Astrocyte (in vitro differentiated cells and primary cell): ENCODE data around the gene ETV6. TPM values are rescaled to one million over a fixed set of nuclear protein-coding genes. Genes with fewer than 3 reads are reported as not detected.

Experiments
- DNase-seq: peaks from one replicate; pipeline ENCODE4 v3.0.0-alpha.2; 2010; ENCODE audit warnings: low read depth
- FAIRE-seq: peaks from 2 replicates; lab custom pipeline; 2011; peaks lifted over from hg19 to GRCh38; lab: Jason Lieb, UNC
- H2AFZ ChIP-seq: 2 replicates; pipeline ENCODE4 v1.6.0; 2012; ENCODE audit warnings: low read depth, low read length, inconsistent platforms
- H3K27ac ChIP-seq: 2 replicates; pipeline ENCODE4 v1.5.1; 2011; ENCODE audit warnings: low read depth, low read length, inconsistent platforms
- H3K27me3 ChIP-seq: 2 replicates; pipeline ENCODE4 v1.6.0; 2011; ENCODE audit warnings: low read length, inconsistent platforms; ENCODE audit not compliant: insufficient read depth
- H3K36me3 ChIP-seq: 2 replicates; pipeline ENCODE4 v1.5.1; 2011; ENCODE audit warnings: low read length, inconsistent platforms; ENCODE audit not compliant: insufficient read depth
- H3K4me1 ChIP-seq: 2 replicates; pipeline ENCODE4 v1.5.1; 2011; ENCODE audit warnings: low read length, inconsistent platforms; ENCODE audit not compliant: insufficient read depth
- H3K4me2 ChIP-seq: 2 replicates; pipeline ENCODE4 v1.6.0; 2012; ENCODE audit warnings: low read length, inconsistent platforms
- H3K4me3 ChIP-seq: 2 replicates; pipeline ENCODE4 v1.5.1; 2011; ENCODE audit warnings: low read depth, mild to moderate bottlenecking, low read length, inconsistent platforms; ENCODE audit not compliant: insufficient read depth
- H3K79me2 ChIP-seq: 2 replicates; pipeline ENCODE4 v1.6.0; 2012; ENCODE audit warnings: mild to moderate bottlenecking, low read length, inconsistent platforms; ENCODE audit not compliant: insufficient read depth
- H3K9ac ChIP-seq: 2 replicates; pipeline ENCODE4 v1.6.0; 2012; ENCODE audit warnings: mild to moderate bottlenecking, low read length, inconsistent platforms
- H3K9me3 ChIP-seq: 2 replicates; pipeline ENCODE4 v1.5.1; 2012; ENCODE audit warnings: low read depth, mild to moderate bottlenecking, low read length, inconsistent platforms; ENCODE audit not compliant: insufficient read depth
- H4K20me1 ChIP-seq: 2 replicates; pipeline ENCODE4 v1.6.0; 2012; ENCODE audit warnings: low read length, inconsistent platforms; ENCODE audit not compliant: insufficient read depth
- H3K27ac Mint-ChIP-seq: one replicate; pipeline ENCODE4 v1.8.0; 2021; ENCODE audit warnings: mild to moderate bottlenecking, mixed read lengths; ENCODE audit not compliant: unreplicated experiment
- H3K27me3 Mint-ChIP-seq: one replicate; pipeline ENCODE4 v1.8.0; 2021; ENCODE audit warnings: low read depth, mixed read lengths; ENCODE audit not compliant: unreplicated experiment
- H3K36me3 Mint-ChIP-seq: one replicate; pipeline ENCODE4 v1.8.0; 2021; ENCODE audit warnings: low read depth, mixed read lengths; ENCODE audit not compliant: unreplicated experiment
- H3K4me1 Mint-ChIP-seq: one replicate; pipeline ENCODE4 v1.8.0; 2021; ENCODE audit warnings: low read depth, mixed read lengths; ENCODE audit not compliant: unreplicated experiment
- H3K4me3 Mint-ChIP-seq: one replicate; pipeline ENCODE4 v1.8.0; 2021; ENCODE audit warnings: mild to moderate bottlenecking, moderate library complexity, mixed read lengths; ENCODE audit not compliant: unreplicated experiment
- H3K9me3 Mint-ChIP-seq: one replicate; pipeline ENCODE4 v1.8.0; 2021; ENCODE audit warnings: mild to moderate bottlenecking, mixed read lengths; ENCODE audit not compliant: unreplicated experiment
- EZH2 ChIP-seq: IDR thresholded peaks from 2 replicates; pipeline ENCODE4 v1.6.1; 2012; ENCODE audit warnings: mild to moderate bottlenecking, low read length, inconsistent platforms; ENCODE audit not compliant: insufficient read depth
- total RNA-seq: library from RNA; stranded (reverse); gene quantifications from 2 replicates; pipeline ENCODE4 v1.2.1, GENCODE V29; 2021
- TF ChIP-seq, protein P1 (sequence below): IDR thresholded peaks from 2 replicates; pipeline ENCODE4 v1.5.1; 2011; ENCODE audit warnings: low read depth, mild to moderate bottlenecking, inconsistent platforms, low read length, moderate library complexity; ENCODE audit not compliant: insufficient read depth

The ETV6 gene
- total RNA-seq, 1 donor from 2014 or later, result 41.2 TPM

DNA sequence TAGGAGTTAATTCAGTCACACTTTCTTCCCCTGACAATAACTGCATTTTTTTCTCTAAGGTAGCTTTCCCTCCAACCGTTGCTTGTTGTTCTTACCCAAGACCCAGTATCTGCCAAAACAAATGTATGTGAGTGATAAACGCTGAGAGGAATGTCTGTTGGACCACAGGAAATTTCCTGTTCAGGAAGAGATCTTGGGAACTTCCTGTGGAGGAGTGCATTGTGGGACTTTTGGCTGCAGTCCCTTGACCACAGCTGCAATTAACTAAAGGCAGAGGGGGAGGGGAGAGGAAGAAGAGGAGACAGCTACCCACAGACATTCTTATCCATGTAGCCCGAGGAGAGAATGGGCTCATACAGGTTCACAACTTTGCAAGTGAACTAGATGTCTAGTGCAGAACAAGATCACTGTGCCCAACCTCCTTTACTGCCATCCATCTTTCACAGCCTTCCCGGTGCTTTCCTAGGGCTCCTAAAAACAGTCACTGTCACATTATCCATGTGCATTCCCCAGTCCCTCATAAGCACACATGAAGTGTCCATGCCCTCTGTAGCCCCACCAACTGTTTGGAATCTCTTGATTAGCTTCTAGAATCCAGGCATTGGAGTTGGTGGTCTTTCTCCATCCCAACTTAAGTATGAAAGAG lies 149.5 kb downstream of the ETV6 start:
- no peaks in the 10 kb centered on the region for H3K36me3 ChIP-seq
- H3K27me3 ChIP-seq, result no peaks in the 10 kb centered on the region
- H4K20me1 ChIP-seq, result no peaks in the 10 kb centered on the region
- H3K27ac ChIP-seq, result peak overlapping the region; percentile 87
- H3K79me2 ChIP-seq, result peaks cover 14% of the 10 kb centered on the region
- H3K4me3 ChIP-seq, result no peak overlapping the region
- H3K4me1 ChIP-seq, result peaks cover 49% of the 10 kb centered on the region
- Mint-ChIP-seq H3K27ac (peak overlapping the region; percentile 95), H3K27me3 (no peaks in the 10 kb centered on the region), H3K4me3 (peak overlapping the region; percentile 40), H3K36me3 (peaks cover 8% of the 10 kb centered on the region), H3K4me1 (peaks cover 65% of the 10 kb centered on the region), H3K9me3 (peaks cover 2% of the 10 kb centered on the region)
- TF ChIP-seq, protein P1, sequence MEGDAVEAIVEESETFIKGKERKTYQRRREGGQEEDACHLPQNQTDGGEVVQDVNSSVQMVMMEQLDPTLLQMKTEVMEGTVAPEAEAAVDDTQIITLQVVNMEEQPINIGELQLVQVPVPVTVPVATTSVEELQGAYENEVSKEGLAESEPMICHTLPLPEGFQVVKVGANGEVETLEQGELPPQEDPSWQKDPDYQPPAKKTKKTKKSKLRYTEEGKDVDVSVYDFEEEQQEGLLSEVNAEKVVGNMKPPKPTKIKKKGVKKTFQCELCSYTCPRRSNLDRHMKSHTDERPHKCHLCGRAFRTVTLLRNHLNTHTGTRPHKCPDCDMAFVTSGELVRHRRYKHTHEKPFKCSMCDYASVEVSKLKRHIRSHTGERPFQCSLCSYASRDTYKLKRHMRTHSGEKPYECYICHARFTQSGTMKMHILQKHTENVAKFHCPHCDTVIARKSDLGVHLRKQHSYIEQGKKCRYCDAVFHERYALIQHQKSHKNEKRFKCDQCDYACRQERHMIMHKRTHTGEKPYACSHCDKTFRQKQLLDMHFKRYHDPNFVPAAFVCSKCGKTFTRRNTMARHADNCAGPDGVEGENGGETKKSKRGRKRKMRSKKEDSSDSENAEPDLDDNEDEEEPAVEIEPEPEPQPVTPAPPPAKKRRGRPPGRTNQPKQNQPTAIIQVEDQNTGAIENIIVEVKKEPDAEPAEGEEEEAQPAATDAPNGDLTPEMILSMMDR, result no peak
- no peak for TF ChIP-seq EZH2
- no peak overlapping the region for H2AFZ ChIP-seq
- no peaks in the 10 kb centered on the region for H3K9me3 ChIP-seq
- H3K9ac ChIP-seq, result peak overlapping the region; percentile 49
- DNase-seq, result peak; percentile 94
- peak; percentile 100 for FAIRE-seq
- H3K4me2 ChIP-seq, result peak overlapping the region; percentile 39

DNA sequence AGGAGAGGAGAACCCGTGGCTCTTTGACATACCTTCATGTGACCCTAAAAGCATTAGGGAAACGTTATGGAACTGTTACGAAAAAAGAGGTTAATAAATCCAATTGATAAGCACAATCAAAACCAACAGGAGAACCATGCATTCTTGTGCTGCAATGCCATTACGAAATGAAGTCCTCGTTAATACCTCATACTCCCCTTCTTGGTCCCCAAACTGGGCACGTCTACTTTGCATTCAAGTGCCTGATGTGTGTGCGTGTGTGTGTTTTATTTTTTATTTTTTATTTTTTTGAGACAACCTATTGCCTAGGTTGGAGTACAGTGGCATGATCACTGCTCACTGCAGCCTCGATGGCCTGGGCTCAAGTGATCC lies 150.0 kb downstream of the ETV6 start:
- TF ChIP-seq, protein P1, result no peak
- no peak for TF ChIP-seq EZH2
- peak overlapping the region; percentile 87 for H3K27ac ChIP-seq
- FAIRE-seq, result no peak

DNA sequence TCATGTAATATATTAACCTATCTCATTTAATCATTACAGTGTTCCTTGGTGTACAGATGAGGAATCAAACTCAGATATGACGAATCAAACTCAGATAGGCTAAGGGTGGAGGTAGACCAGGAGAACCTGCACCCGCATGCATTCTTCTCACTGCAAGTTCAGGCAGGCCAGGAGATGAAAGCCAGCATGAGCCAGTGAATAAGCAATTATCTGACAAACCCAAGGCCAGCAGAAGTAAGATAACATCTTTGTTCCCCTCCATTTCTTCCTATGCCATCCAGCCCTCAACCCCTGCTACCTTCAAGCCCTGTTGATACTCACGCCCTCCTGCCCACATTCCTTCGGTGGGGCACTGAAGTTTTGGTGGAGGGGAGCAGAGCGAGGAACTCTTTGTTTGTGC lies 152.2 kb downstream of the ETV6 start:
- Histone ChIP-seq H3K79me2 (peaks cover 25% of the 10 kb centered on the region), H2AFZ (no peak overlapping the region), H3K9ac (no peak overlapping the region), H3K4me2 (no peak overlapping the region), H3K27me3 (no peaks in the 10 kb centered on the region), H3K9me3 (no peaks in the 10 kb centered on the region), H4K20me1 (no peaks in the 10 kb centered on the region), H3K36me3 (no peaks in the 10 kb centered on the region), H3K4me1 (peaks cover 27% of the 10 kb centered on the region), H3K4me3 (no peak overlapping the region), H3K27ac (no peak overlapping the region)
- Mint-ChIP-seq H3K4me1 (peaks cover 41% of the 10 kb centered on the region), H3K9me3 (peaks cover 2% of the 10 kb centered on the region), H3K27ac (peak overlapping the region; percentile 16), H3K4me3 (no peak overlapping the region), H3K27me3 (no peaks in the 10 kb centered on the region), H3K36me3 (peaks cover 13% of the 10 kb centered on the region)
- DNase-seq, result no peak
- TF ChIP-seq, protein P1, result no peak
- no peak for TF ChIP-seq EZH2
- FAIRE-seq, result no peak

More for the DNA sequence above, 150.0 kb downstream of the ETV6 start:
- H3K4me3 ChIP-seq, result no peak overlapping the region
- peak overlapping the region; percentile 39 for H3K4me2 ChIP-seq
- H3K79me2 ChIP-seq, result peaks cover 12% of the 10 kb centered on the region
- no peak overlapping the region for H3K9ac ChIP-seq
- H3K4me1 ChIP-seq, result peaks cover 44% of the 10 kb centered on the region
- Mint-ChIP-seq H3K36me3 (peaks cover 11% of the 10 kb centered on the region), H3K27me3 (no peaks in the 10 kb centered on the region), H3K4me3 (peak overlapping the region; percentile 17), H3K9me3 (peaks cover 2% of the 10 kb centered on the region), H3K27ac (peak overlapping the region; percentile 95), H3K4me1 (peaks cover 61% of the 10 kb centered on the region)
- no peaks in the 10 kb centered on the region for H4K20me1 ChIP-seq
- H3K36me3 ChIP-seq, result no peaks in the 10 kb centered on the region
- H2AFZ ChIP-seq, result no peak overlapping the region
- no peak for DNase-seq
- H3K9me3 ChIP-seq, result no peaks in the 10 kb centered on the region
- H3K27me3 ChIP-seq, result no peaks in the 10 kb centered on the region
